Progenitor cell of endocrine pancreas (in vitro differentiated cells): ENCODE measurements around the gene ABCC11. TPM values are rescaled to one million over a fixed set of nuclear protein-coding genes. Genes with fewer than 3 reads are reported as not detected.
A peak's percentile ranks its signal among the peaks of the same experiment; 100 is the strongest.

Experiments used
- DNase-seq: peaks from one replicate; pipeline ENCODE4 v3.0.0; 2021; ENCODE audit warnings: low spot score; ENCODE audit not compliant: unreplicated experiment
- H3K27ac Mint-ChIP-seq: 2 replicates; pipeline ENCODE4 v1.8.0; 2021; ENCODE audit warnings: mild to moderate bottlenecking, moderate library complexity, mixed read lengths
- H3K27me3 Mint-ChIP-seq: 2 replicates; pipeline ENCODE4 v1.8.0; 2021; ENCODE audit warnings: mixed read lengths
- H3K36me3 Mint-ChIP-seq: 2 replicates; pipeline ENCODE4 v1.8.0; 2022; ENCODE audit warnings: mixed read lengths; ENCODE audit not compliant: insufficient read depth
- H3K4me1 Mint-ChIP-seq: 2 replicates; pipeline ENCODE4 v1.8.0; 2021; ENCODE audit warnings: low read depth, mixed read lengths
- H3K4me3 Mint-ChIP-seq: 2 replicates; pipeline ENCODE4 v1.8.0; 2021; ENCODE audit warnings: low read depth, mild to moderate bottlenecking, moderate library complexity, mixed read lengths
- H3K9me3 Mint-ChIP-seq: 2 replicates; pipeline ENCODE4 v1.8.0; 2021; ENCODE audit warnings: low read depth, mixed read lengths
- CTCF ChIP-seq: fragments of 200-600 bp; sonication (generic); IDR thresholded peaks from one replicate; pipeline ENCODE4 v1.5.0; 2021; ENCODE audit warnings: antibody characterized with exemption, mild to moderate bottlenecking; ENCODE audit not compliant: unreplicated experiment
- long read RNA-seq: library from polyadenylated mRNA; unstranded; transcript quantifications from one replicate; pipeline ENCODE4 v2.0.0, GENCODE V29; 2020
- total RNA-seq: library from RNA; stranded (reverse); gene quantifications from 2 replicates; pipeline ENCODE4 v1.2.1, GENCODE V29; 2021

Gene ABCC11
- total RNA-seq, result 0.91 and 1.5 TPM in 2 replicates
- long read RNA-seq, partial matches to known transcripts, result 0 of 1 reads
- long read RNA-seq, other reads (novel, unspliced or antisense), result 1 of 1 reads

- Mint-ChIP-seq H3K27ac (no peak within 1 kb of the TSS), H3K36me3 (no peaks in the 10 kb centered on the region), H3K27me3 (no peaks in the 10 kb centered on the region), H3K4me3 (no peak within 1 kb of the TSS), H3K4me1 (peaks cover 21% of the 10 kb centered on the region), H3K9me3 (no peaks in the 10 kb centered on the region)
- TF ChIP-seq CTCF, result no peak
- DNase-seq, result no peak
These were observed at the start of gene ABCC11 for GRCh38 chr16:48247311-48247710. TSS of gene ABCC11 (minus strand) at chr16:48247539. CDS start at chr16:48231921, 15,618 bp downstream.

GRCh38 chr16:48295488-48296281, 48.3 kb upstream of the ABCC11 start:
- Mint-ChIP-seq H3K27me3 (no peaks in the 10 kb centered on the region), H3K9me3 (peaks cover 7% of the 10 kb centered on the region), H3K36me3 (peaks cover 18% of the 10 kb centered on the region), H3K4me1 (peaks cover 22% of the 10 kb centered on the region), H3K27ac (no peak overlapping the region), H3K4me3 (no peak overlapping the region)
- no peak for DNase-seq
- no peak for TF ChIP-seq CTCF

- no peaks in the 10 kb centered on the region for H3K27me3 Mint-ChIP-seq
These were observed 47.4 kb upstream of the ABCC11 start for GRCh38 chr16:48294724-48295123.

GRCh38 chr16:48292452-48292851, 45.1 kb upstream of the ABCC11 start:
- Mint-ChIP-seq H3K36me3 (peaks cover 20% of the 10 kb centered on the region), H3K9me3 (peaks cover 7% of the 10 kb centered on the region), H3K27ac (peak overlapping the region; percentile 76), H3K4me1 (peaks cover 20% of the 10 kb centered on the region), H3K4me3 (no peak overlapping the region), H3K27me3 (no peaks in the 10 kb centered on the region)
- DNase-seq, result no peak
- no peak for TF ChIP-seq CTCF

More at GRCh38 chr16:48294724-48295123, 47.4 kb upstream of the ABCC11 start:
- DNase-seq, result no peak
- TF ChIP-seq CTCF, result no peak
- H3K4me1 Mint-ChIP-seq, result peaks cover 22% of the 10 kb centered on the region
- peaks cover 15% of the 10 kb centered on the region for H3K36me3 Mint-ChIP-seq
- no peak overlapping the region for H3K4me3 Mint-ChIP-seq
- H3K27ac Mint-ChIP-seq, result no peak overlapping the region
- peaks cover 7% of the 10 kb centered on the region for H3K9me3 Mint-ChIP-seq

- H3K4me1 Mint-ChIP-seq, result peaks cover 20% of the 10 kb centered on the region
- H3K36me3 Mint-ChIP-seq, result peaks cover 27% of the 10 kb centered on the region
- peak overlapping the region; percentile 76 for H3K27ac Mint-ChIP-seq
- no peak for TF ChIP-seq CTCF
- H3K27me3 Mint-ChIP-seq, result no peaks in the 10 kb centered on the region
- no peak overlapping the region for H3K4me3 Mint-ChIP-seq
- peaks cover 14% of the 10 kb centered on the region for H3K9me3 Mint-ChIP-seq
- no peak for DNase-seq
These were observed 44.4 kb upstream of the ABCC11 start for GRCh38 chr16:48291754-48292153.
